ENCODE measurements around the gene DMRTA1.
A peak's percentile ranks its signal among the peaks of the same experiment; 100 is the strongest.
"Not testable (repeated sequence)": the region's sequence is repeated elsewhere in the genome, so short reads cannot be mapped to it uniquely, and the experiment has no call there.

The DMRTA1 gene

DNA sequence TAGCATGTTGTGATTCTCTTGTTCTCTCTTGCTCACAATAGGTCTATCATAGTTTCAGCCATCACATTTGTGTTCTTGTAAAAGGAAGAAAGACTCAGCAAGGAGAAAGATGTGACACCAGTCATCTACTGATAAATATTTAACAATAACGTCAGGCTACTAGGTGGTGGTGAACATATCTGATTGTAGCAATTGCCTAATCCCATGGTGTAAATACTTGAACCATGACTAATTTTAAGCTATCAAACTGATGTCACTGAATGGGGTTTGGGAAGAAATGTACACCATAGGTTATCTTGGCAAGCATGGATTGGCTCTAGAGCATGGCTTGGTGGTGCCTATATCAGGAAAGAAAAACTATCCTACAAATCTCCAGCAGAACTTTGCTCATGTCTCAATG lies 16.6 kb downstream of the DMRTA1 start:
- no peak overlapping the region for H3K4me3 ChIP-seq (ENCODE audit: low read depth, low read length)
- TF ChIP-seq, protein P1, sequence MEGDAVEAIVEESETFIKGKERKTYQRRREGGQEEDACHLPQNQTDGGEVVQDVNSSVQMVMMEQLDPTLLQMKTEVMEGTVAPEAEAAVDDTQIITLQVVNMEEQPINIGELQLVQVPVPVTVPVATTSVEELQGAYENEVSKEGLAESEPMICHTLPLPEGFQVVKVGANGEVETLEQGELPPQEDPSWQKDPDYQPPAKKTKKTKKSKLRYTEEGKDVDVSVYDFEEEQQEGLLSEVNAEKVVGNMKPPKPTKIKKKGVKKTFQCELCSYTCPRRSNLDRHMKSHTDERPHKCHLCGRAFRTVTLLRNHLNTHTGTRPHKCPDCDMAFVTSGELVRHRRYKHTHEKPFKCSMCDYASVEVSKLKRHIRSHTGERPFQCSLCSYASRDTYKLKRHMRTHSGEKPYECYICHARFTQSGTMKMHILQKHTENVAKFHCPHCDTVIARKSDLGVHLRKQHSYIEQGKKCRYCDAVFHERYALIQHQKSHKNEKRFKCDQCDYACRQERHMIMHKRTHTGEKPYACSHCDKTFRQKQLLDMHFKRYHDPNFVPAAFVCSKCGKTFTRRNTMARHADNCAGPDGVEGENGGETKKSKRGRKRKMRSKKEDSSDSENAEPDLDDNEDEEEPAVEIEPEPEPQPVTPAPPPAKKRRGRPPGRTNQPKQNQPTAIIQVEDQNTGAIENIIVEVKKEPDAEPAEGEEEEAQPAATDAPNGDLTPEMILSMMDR (IDR thresholded peaks at IDR 0.05; ENCODE audit: low read depth, low read length), result no peak

GRCh38 chr9:22469928-22470544 lies 23.4 kb downstream of the DMRTA1 start:
- H3K4me3 ChIP-seq (ENCODE audit: low read depth, low read length), result no peak overlapping the region
- TF ChIP-seq, protein P1 (IDR thresholded peaks at IDR 0.05; ENCODE audit: low read depth, low read length), result 0 out of 2 replicates have a peak, but pooled peaks have one; percentile 18

DNA sequence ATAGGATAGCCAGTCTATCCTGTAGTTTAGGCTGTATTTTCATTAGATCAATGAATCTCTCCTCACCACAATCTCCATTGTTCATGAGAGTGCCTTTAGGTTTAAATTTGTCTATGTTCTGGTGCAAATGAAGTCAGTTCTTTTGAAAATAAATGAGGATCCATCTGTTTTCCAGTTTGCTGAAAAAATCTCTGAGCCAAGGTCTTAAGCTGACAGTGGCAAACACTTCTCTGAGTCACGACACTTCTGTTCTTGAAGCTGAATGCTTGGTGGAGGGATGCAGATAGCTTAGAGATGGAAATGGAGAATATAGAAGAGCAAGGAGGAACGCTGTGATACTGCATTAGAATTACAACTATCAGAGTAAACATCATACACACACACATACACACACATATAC lies 34.9 kb downstream of the DMRTA1 start:
- H3K4me3 ChIP-seq (ENCODE audit: low read depth, low read length), result no peak overlapping the region
- TF ChIP-seq, protein P1 (IDR thresholded peaks at IDR 0.05; ENCODE audit: low read depth, low read length), result no peak

GRCh38 chr9:22483528-22484070 lies 37.0 kb downstream of the DMRTA1 start:
- TF ChIP-seq, protein P1 (IDR thresholded peaks at IDR 0.05; ENCODE audit: low read depth, low read length), result no peak
- no peak overlapping the region for H3K4me3 ChIP-seq (ENCODE audit: low read depth, low read length)

DNA sequence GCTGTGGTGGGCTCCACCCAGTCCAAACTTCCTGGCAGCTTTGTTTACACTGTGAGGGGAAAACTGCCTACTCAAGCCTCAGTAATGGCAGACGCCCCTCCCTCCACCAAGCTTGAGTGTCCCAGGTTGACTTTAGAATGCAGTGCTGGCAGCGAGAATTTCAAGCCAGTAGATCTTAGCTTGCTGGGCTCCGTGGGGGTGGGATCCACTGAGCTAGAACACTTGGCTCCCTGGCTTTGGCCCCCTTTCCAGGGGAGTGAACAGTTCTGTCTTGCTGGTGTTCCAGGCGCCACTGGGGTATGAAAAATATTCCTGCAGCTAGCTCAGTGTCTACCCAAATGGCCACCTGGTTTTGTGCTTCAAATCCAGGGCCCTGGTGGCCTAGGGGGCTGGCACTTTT lies 49.6 kb downstream of the DMRTA1 start:
- not testable (repeated sequence) for H3K4me3 ChIP-seq (ENCODE audit: low read depth, low read length)

Data from WI38 (cell line).